HG03442 (cell line): ENCODE results near the gene APBA1.

ENCODE experiments used
- ATAC-seq: cut with Tn5 transposase; IDR thresholded peaks from one replicate; pipeline ENCODE4 v1.9.1; 2021; ENCODE audit warnings: mild to moderate bottlenecking, moderate library complexity; ENCODE audit not compliant: unreplicated experiment

Gene APBA1

DNA sequence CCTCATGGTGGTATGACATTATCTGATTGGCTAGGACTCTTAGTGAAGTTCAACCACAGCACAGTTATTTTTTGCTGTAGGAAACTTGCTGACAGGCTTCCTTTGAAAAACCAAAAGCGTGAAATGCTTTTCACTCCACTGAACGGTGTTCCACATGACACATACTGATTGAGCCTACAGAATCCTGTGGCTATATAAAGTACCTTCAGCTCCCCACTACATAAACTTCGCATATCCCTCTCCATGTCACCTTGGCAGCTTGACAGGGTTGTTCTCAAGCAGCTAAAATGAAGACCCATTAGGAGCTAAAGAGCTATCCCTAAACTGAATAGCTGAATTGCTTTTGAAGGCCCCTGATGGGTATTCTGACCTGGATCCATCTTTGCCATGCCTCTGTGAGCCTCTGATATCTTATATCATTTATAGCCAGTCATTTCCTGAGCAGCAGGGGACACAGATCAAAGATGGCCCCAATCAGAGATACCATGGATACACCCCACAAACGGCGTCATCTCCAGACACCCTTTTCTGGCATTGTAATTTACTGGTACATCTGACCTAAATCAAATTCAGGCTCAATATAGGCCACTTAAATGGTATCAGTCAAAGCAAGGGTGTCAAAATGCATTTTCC, 91.5 kb downstream of the APBA1 start:
- ATAC-seq: no peak

- ATAC-seq: no peak
Measured at GRCh38 chr9:69579760-69580581, 92.2 kb downstream of the APBA1 start.

- no peak for ATAC-seq
Measured at GRCh38 chr9:69579032-69579758, 93.0 kb downstream of the APBA1 start.

DNA sequence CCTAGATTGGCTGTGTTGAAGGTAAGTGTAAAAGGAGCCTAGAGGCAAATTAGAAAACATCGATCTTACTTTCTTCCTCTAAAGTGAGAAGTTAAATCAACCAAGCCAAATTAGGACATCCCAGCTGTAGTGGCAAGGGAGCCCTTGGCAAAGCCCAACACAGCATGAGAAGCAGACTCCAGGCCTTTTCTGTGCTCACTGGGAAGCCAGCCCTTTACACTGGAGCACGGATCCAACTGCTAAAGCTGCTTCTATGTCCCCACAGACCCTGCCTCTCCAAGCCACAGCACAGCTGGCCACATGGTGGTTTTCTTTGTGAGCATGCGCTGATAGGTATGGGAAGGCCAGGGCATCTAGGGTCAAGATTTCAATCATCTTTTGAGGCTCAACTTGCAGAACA, 94.1 kb downstream of the APBA1 start:
- ATAC-seq: no peak

GRCh38 chr9:69577123-69577522, 95.0 kb downstream of the APBA1 start:
- no peak for ATAC-seq

DNA sequence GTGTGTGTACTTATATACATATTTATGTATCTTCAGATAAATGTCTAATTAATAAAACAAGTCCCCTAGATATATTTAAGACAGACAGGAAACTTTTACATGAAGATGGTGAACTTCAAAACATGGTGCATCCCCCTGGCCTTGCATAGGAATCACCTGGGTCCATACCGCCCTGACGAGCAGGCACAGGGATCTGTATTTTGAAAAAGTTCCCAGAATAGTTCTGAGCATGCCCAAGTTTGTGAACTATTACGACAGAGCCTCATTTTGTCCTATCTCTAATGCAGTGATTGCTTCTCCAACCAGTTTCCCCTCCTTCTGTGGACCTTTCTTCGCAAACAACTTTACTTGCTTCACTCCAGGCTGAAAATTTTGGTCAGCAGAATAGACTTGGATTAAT, 98.1 kb downstream of the APBA1 start:
- ATAC-seq: no peak

GRCh38 chr9:69573651-69574050, 98.5 kb downstream of the APBA1 start:
- ATAC-seq: no peak

GRCh38 chr9:69572611-69573010, 99.6 kb downstream of the APBA1 start:
- ATAC-seq: no peak

- no peak for ATAC-seq
Measured at GRCh38 chr9:69571032-69571431, 101.1 kb downstream of the APBA1 start.

GRCh38 chr9:69569738-69570451, 102.3 kb downstream of the APBA1 start:
- no peak for ATAC-seq

GRCh38 chr9:69564557-69564956, 107.6 kb downstream of the APBA1 start:
- no peak for ATAC-seq

DNA sequence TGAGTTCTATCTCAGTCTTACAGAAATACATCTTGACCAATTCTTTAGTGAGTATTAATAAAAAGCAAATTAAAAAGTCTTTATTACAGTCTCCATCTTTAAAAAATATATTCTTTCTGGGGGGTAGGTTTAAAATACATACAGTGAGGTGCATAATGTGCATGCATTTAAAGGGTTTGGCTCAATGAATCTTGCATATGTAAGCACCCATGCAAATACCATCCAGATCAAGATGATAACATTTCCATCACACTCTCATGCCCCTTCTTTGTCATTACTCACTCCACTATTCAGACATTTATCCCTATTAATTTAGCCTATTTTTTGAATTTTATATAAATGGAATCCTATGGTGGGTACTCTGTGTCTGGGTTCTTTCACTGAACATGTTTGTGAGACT, 113.0 kb downstream of the APBA1 start:
- no peak for ATAC-seq

- ATAC-seq: no peak
Measured at GRCh38 chr9:69556707-69557106, 115.5 kb downstream of the APBA1 start.

GRCh38 chr9:69555802-69556201, 116.4 kb downstream of the APBA1 start:
- ATAC-seq: no peak

DNA sequence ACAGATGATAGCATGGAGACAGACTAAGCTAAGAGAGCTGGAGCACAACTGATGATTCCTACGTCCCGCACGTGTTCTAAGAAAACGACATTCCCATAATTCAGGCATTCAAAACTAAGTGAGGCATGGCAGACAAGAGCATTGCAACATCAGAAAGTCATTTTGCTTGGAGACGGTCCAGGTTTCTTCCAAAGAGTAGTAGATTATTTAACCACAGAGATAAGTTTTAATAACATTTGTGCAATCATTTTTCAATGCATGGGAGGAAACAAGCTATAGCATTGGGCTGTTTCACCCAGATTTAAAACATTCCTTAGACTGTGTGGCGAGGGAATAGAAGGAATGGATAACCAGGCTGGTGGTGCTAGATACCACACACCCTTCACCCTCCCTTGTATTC, 117.2 kb downstream of the APBA1 start:
- ATAC-seq: no peak

DNA sequence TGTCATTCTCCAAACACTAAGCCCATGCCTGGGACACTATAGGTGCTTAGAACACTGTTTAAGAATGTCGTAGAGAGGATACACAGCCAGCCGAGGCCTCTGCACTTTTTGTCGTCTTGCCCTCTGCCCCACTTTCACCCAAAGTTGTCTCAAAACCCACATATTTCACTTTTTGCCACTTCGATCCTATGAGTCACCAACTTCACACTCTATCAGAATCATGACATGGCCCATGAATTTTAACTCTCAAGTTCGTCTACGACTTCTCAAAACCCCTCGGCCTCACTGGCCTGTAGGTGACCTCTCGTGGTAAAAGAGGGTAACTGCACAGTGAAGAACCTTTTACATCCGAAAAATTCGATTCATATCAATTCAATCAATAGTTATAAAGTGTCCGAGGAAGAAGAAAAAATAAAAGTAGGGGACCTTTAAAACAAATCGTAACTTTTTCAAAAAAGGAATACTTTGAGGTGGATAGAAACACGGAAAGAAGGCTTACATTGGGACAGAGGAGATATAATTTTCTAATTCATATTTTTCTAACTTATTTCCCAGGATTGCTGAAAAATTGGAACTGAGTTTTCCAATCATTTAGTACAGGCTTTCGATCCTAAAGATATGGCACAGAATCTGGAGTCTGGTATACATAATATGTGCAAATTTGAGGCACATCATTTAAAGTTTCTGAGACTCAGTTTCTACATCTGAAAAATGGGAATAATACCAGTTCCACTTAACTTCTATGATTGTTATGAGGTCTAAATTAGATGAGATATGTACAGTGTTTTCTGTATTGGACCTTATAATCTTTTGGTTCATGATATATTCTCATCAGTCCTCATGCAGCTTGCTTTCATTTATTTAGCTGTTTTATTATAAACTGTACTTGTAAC, 122.6 kb downstream of the APBA1 start:
- ATAC-seq: peak; percentile 72

DNA sequence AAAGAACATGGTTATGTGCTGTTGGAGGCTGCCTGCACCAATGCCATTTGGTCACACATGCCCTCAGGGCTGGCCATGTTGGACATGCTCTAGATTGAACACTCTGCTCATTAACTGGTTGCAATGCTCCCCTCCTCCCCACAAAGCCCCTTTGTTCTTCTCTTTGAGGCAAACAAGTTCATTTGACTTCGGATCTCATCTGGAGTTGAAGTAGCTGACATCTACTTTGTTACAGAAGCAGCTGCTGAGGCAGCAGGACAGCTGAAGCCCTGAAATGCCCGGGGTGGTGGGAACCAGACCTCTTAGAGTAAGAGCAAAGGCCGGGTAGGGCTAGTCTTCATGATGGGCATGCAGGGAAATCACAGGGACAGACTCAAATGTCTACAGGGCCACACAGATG, 123.5 kb downstream of the APBA1 start:
- ATAC-seq: no peak

- no peak for ATAC-seq
Measured at GRCh38 chr9:69546265-69546664, 125.9 kb downstream of the APBA1 start.

GRCh38 chr9:69542942-69543704, 129.0 kb downstream of the APBA1 start:
- no peak for ATAC-seq

- ATAC-seq: no peak
Measured at GRCh38 chr9:69542058-69542457, 130.1 kb downstream of the APBA1 start.
